Lower leg skin (tissue), 4 donors: Measurements from ENCODE around the gene KCNK15. TPM values are rescaled to one million over a fixed set of nuclear protein-coding genes. Genes with fewer than 3 reads are reported as not detected.

ENCODE experiments used
- DNase-seq, 2 donors: peaks; one replicate each; pipeline ENCODE4 v3.0.0-alpha.2; 2019; ENCODE audit warnings: low spot score in 2 of 2
- H3K4me3 ChIP-seq: fragments of 200-600 bp; sonication (generic); 2 replicates; pipeline ENCODE4 v1.5.1; 2017; ENCODE audit warnings: mild to moderate bottlenecking, low read depth; ENCODE audit not compliant: poor library complexity, severe bottlenecking
- CTCF ChIP-seq, 3 donors: fragments of 450-650 bp; IDR thresholded peaks; one replicate each; pipeline ENCODE4 v1.5.1; 2016; ENCODE audit warnings: antibody characterized with exemption in 3 of 3, mild to moderate bottlenecking in 3 of 3, moderate library complexity in 2 of 3
- POLR2A ChIP-seq, 2 donors: fragments of 450-650 bp; IDR thresholded peaks; one replicate each; pipeline ENCODE4 v1.6.1; 2016 to 2017; ENCODE audit warnings: antibody characterized with exemption in 2 of 2, mild to moderate bottlenecking in 1 of 2, moderate library complexity in 1 of 2
- WGBS, 2 donors: methylation state at CpG; one replicate each; pipeline ENCODE4 v1.1.5; 2018; 5-methylcytosine and 5-hydroxymethylcytosine counted together
- intact Hi-C: fragments of 100-400 bp; cut with DNase I; formaldehyde crosslinking; loops from one replicate; pipeline ENCODE4 v1.15.0; 2023; ENCODE audit warnings: low total_unique reads
- total RNA-seq, 4 donors: library from RNA; depleted of rRNA; stranded (reverse); fragments of >200 nt; gene quantifications; one replicate each; pipeline ENCODE4 v1.1.0, GENCODE V29; 2016

KCNK15 gene
- total RNA-seq, 4 donors from 2014 or later = 1.5 to 3.5 (median 2.5) TPM

DNA sequence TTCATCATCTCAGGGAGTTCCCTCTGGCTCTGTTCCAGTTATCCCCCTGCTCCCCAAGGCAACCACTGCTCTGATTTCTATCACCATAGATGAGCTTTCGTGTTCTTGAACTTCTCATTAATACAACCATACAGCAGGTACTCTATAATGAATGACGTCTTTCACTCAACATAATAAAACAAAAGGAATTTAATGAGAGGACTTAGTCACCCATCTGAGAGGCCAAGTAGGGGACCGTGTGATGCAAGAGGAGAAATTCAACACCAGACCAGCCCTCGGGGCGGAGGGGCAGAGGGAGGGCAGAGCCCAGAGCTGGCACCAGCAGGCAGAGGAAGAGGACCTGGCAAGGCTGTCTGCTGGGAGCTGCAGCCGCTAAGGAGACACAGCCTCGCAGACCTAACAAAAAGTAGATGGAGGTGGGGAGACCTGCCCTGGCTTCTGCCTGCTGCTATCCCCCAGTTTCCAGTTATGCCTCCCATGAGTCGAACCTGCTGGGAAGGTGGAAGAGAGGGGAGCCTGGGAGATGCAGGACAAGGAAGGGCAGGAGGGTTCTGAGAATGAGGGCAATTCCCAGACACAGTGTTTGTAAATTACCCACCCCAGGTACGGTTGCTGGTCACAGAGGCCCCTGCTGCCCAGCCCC, 16.7 kb upstream of the KCNK15 start:
- DNase-seq = peak in 1 of 2 donors; percentile 94
- 13 to 15% methylated on average over 9 of the region's 9 CpGs for WGBS, 2 donors
- TF ChIP-seq CTCF (IDR thresholded peaks at IDR 0.05) = no peak
- TF ChIP-seq POLR2A (IDR thresholded peaks at IDR 0.05) = no peak
- intact Hi-C loops = no loop called here
- no peak overlapping the region for H3K4me3 ChIP-seq

GRCh38 chr20:44730441-44730840, 15.2 kb upstream of the KCNK15 start:
- TF ChIP-seq CTCF (IDR thresholded peaks at IDR 0.05) = no peak
- no peak for TF ChIP-seq POLR2A (IDR thresholded peaks at IDR 0.05)
- no peak for DNase-seq
- intact Hi-C loops = no loop called here
- WGBS, 2 donors = 56 to 58% methylated on average over 2 of the region's 2 CpGs
- no peak overlapping the region for H3K4me3 ChIP-seq

DNA sequence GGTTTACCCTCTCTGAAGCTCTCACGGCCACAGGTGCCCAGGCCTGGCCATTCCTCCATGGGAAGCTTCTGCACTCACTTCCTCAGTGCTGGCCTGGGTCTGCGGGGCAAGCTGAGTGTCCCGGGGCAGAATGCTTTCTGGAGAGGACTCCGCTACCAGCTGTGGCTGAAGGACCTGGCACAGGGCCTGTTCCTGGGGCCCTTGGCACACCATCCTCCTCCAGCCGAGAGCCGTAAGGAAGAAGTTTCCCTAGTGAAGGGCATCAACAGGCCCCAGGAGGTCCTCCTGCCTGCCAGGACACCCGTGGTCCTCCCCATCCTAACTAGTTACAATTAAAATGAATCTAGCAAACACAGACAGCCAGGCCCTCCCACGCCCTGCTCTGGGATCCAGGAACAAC, 14.0 kb upstream of the KCNK15 start:
- H3K4me3 ChIP-seq = no peak overlapping the region
- intact Hi-C loops = loop anchor here (2.0 kb wide), 1 partner anchor 47 kb away; no protein-coding TSS in a partner anchor
- no peak for DNase-seq
- 66 to 82% methylated on average over 7 to 8 of the region's 8 CpGs for WGBS, 2 donors
- no peak for TF ChIP-seq POLR2A (IDR thresholded peaks at IDR 0.05)
- TF ChIP-seq CTCF (IDR thresholded peaks at IDR 0.05) = no peak

DNA sequence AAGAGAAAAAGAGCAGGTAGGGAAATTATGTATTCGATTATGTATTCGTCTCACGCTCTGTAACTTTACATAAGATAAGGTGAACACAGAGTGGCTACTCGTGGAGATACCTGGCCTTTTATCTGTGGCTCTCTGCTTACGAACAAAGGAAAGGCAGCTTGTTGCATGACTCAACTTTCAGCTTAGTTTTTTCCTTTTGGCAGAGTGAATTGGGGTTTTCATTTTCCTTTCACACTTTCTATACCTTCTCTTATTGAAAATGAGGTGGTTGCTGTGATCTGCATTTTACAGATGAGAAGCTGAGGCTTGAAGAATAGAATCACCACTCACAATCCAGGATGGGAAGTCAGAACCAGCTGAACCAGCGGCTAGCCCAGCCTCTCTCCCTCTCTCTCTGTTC, 13.3 kb upstream of the KCNK15 start:
- WGBS, 2 donors = 70 to 76% methylated on average over 6 of the region's 6 CpGs
- no peak for DNase-seq
- H3K4me3 ChIP-seq = no peak overlapping the region
- intact Hi-C loops = loop anchor here (2.0 kb wide), 1 partner anchor 48 kb away; no protein-coding TSS in a partner anchor
- no peak for TF ChIP-seq CTCF (IDR thresholded peaks at IDR 0.05)
- no peak for TF ChIP-seq POLR2A (IDR thresholded peaks at IDR 0.05)

DNA sequence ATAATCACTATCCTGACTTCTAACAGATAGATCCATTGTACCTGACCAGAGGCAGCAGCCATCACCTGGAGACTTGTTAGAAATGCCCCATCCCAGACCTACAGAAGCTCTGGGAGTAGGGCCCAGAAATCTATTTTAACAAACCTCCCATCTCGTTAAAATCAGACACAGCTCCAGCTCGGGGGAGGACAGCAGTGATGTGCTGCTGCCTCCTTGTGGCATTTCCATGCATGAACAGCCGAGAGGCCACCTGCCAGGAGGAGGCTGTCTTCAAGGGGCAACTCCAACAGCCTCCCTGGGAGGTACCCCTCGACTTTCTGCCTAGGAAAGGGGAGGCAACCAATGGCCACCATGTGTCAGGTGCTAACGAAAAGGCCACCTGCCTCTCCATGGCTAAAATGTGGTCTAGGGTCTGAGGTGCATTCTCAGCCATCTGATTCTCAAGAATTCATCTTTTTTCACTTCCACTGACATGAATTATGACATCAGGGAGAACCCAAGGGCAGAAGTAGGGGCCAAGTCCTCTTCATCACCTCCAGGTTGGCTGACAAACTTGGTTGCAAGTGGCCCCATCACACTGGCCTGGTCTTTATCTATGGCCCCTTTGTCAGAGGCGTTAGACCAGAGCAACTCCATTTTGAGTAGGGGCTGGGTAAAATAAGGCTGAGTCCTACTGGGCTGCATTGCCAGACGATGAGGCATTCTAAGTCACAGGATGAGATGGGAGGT, 12.2 kb upstream of the KCNK15 start:
- TF ChIP-seq CTCF (IDR thresholded peaks at IDR 0.05) (peak in 1 of 3 donors; percentile 69), POLR2A (IDR thresholded peaks at IDR 0.05) (no peak)
- no peak overlapping the region for H3K4me3 ChIP-seq
- 22 to 23% methylated on average over 7 of the region's 7 CpGs for WGBS, 2 donors
- DNase-seq = peak; percentile 58 to 94
- intact Hi-C loops = loop anchor here (2.0 kb wide), 1 partner anchor 49 kb away; no protein-coding TSS in a partner anchor
